Frontal cortex (tissue), 4 donors: ENCODE measurements around the gene NOP14. TPM values are rescaled to one million over a fixed set of nuclear protein-coding genes. Genes with fewer than 3 reads are reported as not detected.

Source experiments
- DNase-seq, 2 donors: peaks; one replicate each; pipeline ENCODE4 v3.0.0; 2012; ENCODE audit warnings: low spot score in 2 of 2
- FAIRE-seq: peaks from 2 replicates; lab custom pipeline; 2012; peaks lifted over from hg19 to GRCh38; lab: Jason Lieb, UNC
- total RNA-seq: library from RNA; depleted of rRNA; stranded (reverse); fragments of >200 nt; gene quantifications from one replicate; pipeline ENCODE4 v1.2.3, GENCODE V29; 2014
- donor health status: control.
- donor health status: control.
- donor health status: control.

Gene NOP14
- total RNA-seq, 1 donor from 2014 or later, result 6.1 TPM

- DNase-seq (no peak), FAIRE-seq (no peak)
Observed at GRCh38 chr4:2888886-2889285, 74.3 kb downstream of the NOP14 start.

Other genes starting within 250 kb of the NOP14 start
- gene TNIP2, start 207.1 kb downstream of the NOP14 start, total RNA-seq, result 6.1 TPM
- 19.6 TPM for gene SH3BP2, start 170.3 kb downstream of the NOP14 start, total RNA-seq
- gene ADD1, start 119.6 kb downstream of the NOP14 start, total RNA-seq, result 178 TPM
- 59.5 TPM for gene GRK4, start 165 bp upstream of the NOP14 start, total RNA-seq
- not detected for gene HTT-AS, start 111.1 kb upstream of the NOP14 start, total RNA-seq
- gene HTT, start 111.3 kb upstream of the NOP14 start, total RNA-seq, result 50.1 TPM